HEK293 (cell line): ENCODE data around the gene SH3BP1.

Experiments used
- CTCF ChIA-PET: fragments of 350-600 bp; formaldehyde crosslinking; extraction: SDS; loops from one replicate; lab custom pipeline; 2021; ENCODE audit warnings: antibody characterized with exemption; lab: Yijun Ruan, JAX
- POLR2A ChIA-PET: fragments of 300-600 bp; formaldehyde crosslinking; extraction: SDS; loops from one replicate; lab custom pipeline; 2020; ENCODE audit warnings: antibody characterized with exemption, inconsistent platforms; lab: Yijun Ruan, JAX
- H3K27ac ChIP-seq: fragments of 200-500 bp; sonication (Bioruptor generic); 2 replicates; pipeline ENCODE4 v1.5.1; 2014; ENCODE audit warnings: low read depth, low read length, control low read depth, inconsistent platforms; ENCODE audit errors: extremely low read depth
- H3K36me3 ChIP-seq, 2 experiments: fragments of 200-500 bp in 1 of 2; sonication (Bioruptor generic) in 1 of 2; 1 replicate in 1 of 2; 2 replicates in 1 of 2; pipeline ENCODE4 v1.5.1; 2014 to 2017; ENCODE audit warnings: inconsistent platforms in 2 of 2, low read length in 2 of 2; ENCODE audit not compliant: control insufficient read depth in 2 of 2, insufficient read depth in 1 of 2
- H3K4me1 ChIP-seq: fragments of 200-500 bp; sonication (Bioruptor generic); 2 replicates; pipeline ENCODE4 v1.5.1; 2014; ENCODE audit warnings: mild to moderate bottlenecking, low read length, inconsistent platforms; ENCODE audit not compliant: control insufficient read depth, insufficient read depth
- H3K4me3 ChIP-seq: 2 replicates; pipeline ENCODE4 v1.5.1; 2011; ENCODE audit warnings: low read depth, mild to moderate bottlenecking, control low read depth, low read length, moderate library complexity
- H3K9me3 ChIP-seq: fragments of 200-500 bp; sonication (Bioruptor generic); 2 replicates; pipeline ENCODE4 v1.5.1; 2014; ENCODE audit warnings: low read depth, low read length, inconsistent platforms; ENCODE audit not compliant: control insufficient read depth, insufficient read depth
- GFI1B ChIP-seq: fragments of 450-650 bp; formaldehyde crosslinking; IDR thresholded peaks from 2 replicates; pipeline ENCODE4 v1.5.1; 2016; ENCODE audit warnings: missing biosample characterization, missing genetic modification characterization
- GLIS2 ChIP-seq: fragments of 450-650 bp; formaldehyde crosslinking; IDR thresholded peaks from 2 replicates; pipeline ENCODE4 v1.5.1; 2016; ENCODE audit warnings: missing biosample characterization, missing genetic modification characterization
- KLF1 ChIP-seq: fragments of 450-650 bp; formaldehyde crosslinking; IDR thresholded peaks from 2 replicates; pipeline ENCODE4 v1.5.1; 2016; ENCODE audit warnings: missing biosample characterization, missing genetic modification characterization
- KLF9 ChIP-seq: fragments of 450-650 bp; formaldehyde crosslinking; IDR thresholded peaks from 2 replicates; pipeline ENCODE4 v1.5.1; 2016; ENCODE audit warnings: missing biosample characterization, missing genetic modification characterization, low read depth
- PBX3 ChIP-seq: sonication (generic); formaldehyde crosslinking; IDR thresholded peaks from 2 replicates; pipeline ENCODE4 v1.8.1; 2022; ENCODE audit warnings: mild to moderate bottlenecking, moderate library complexity, missing genetic modification reagents
- ZBTB49 ChIP-seq: fragments of 450-650 bp; formaldehyde crosslinking; IDR thresholded peaks from 2 replicates; pipeline ENCODE4 v1.5.1; 2016; ENCODE audit warnings: missing biosample characterization, missing genetic modification characterization, low read depth
- ZBTB7A ChIP-seq: fragments of 450-650 bp; formaldehyde crosslinking; IDR thresholded peaks from 2 replicates; pipeline ENCODE4 v1.5.1; 2016; ENCODE audit warnings: low read depth, missing biosample characterization, missing genetic modification characterization
- ZNF138 ChIP-seq: fragments of 450-650 bp; formaldehyde crosslinking; IDR thresholded peaks from 2 replicates; pipeline ENCODE4 v1.5.1; 2016; ENCODE audit warnings: missing biosample characterization, missing genetic modification characterization, borderline replicate concordance
- ZNF146 ChIP-seq: fragments of 450-650 bp; formaldehyde crosslinking; IDR thresholded peaks from 2 replicates; pipeline ENCODE4 v1.5.1; 2016; ENCODE audit warnings: missing biosample characterization, missing genetic modification characterization
- ZNF175 ChIP-seq: fragments of 450-650 bp; formaldehyde crosslinking; IDR thresholded peaks from 2 replicates; pipeline ENCODE4 v1.5.1; 2016; ENCODE audit warnings: missing biosample characterization, missing genetic modification characterization
- ZNF354C ChIP-seq: fragments of 450-650 bp; formaldehyde crosslinking; IDR thresholded peaks from 2 replicates; pipeline ENCODE4 v1.5.1; 2016; ENCODE audit warnings: missing biosample characterization, missing genetic modification characterization, low read depth, borderline replicate concordance
- ZNF391 ChIP-seq: fragments of 450-650 bp; formaldehyde crosslinking; IDR thresholded peaks from 2 replicates; pipeline ENCODE4 v1.5.1; 2016; ENCODE audit warnings: low read depth, missing biosample characterization, missing genetic modification characterization, borderline replicate concordance
- ZNF426 ChIP-seq: fragments of 450-650 bp; formaldehyde crosslinking; IDR thresholded peaks from 2 replicates; pipeline ENCODE4 v1.5.1; 2017; ENCODE audit warnings: missing biosample characterization, missing genetic modification characterization, mild to moderate bottlenecking, inconsistent platforms, moderate library complexity
- ZNF548 ChIP-seq: fragments of 450-650 bp; formaldehyde crosslinking; IDR thresholded peaks from 2 replicates; pipeline ENCODE4 v1.5.1; 2016; ENCODE audit warnings: missing biosample characterization, missing genetic modification characterization
- ZNF561 ChIP-seq: fragments of 450-650 bp; IDR thresholded peaks from 2 replicates; pipeline ENCODE4 v1.5.1; 2018; ENCODE audit warnings: missing biosample characterization, missing genetic modification characterization, borderline replicate concordance
- ZNF585B ChIP-seq: fragments of 450-650 bp; formaldehyde crosslinking; IDR thresholded peaks from 2 replicates; pipeline ENCODE4 v1.5.1; 2016; ENCODE audit warnings: missing biosample characterization, missing genetic modification characterization
- ZNF596 ChIP-seq: fragments of 450-650 bp; IDR thresholded peaks from 2 replicates; pipeline ENCODE4 v1.5.0; 2018; ENCODE audit warnings: missing biosample characterization, mild to moderate bottlenecking, missing genetic modification characterization, moderate library complexity
- ZNF658 ChIP-seq: fragments of 450-650 bp; formaldehyde crosslinking; IDR thresholded peaks from 2 replicates; pipeline ENCODE4; 2016; ENCODE audit warnings: missing biosample characterization, missing genetic modification characterization
- ZNF701 ChIP-seq: fragments of 450-650 bp; formaldehyde crosslinking; IDR thresholded peaks from 2 replicates; pipeline ENCODE4 v1.5.1; 2016; ENCODE audit warnings: missing biosample characterization, missing genetic modification characterization
- ZNF707 ChIP-seq: fragments of 450-650 bp; formaldehyde crosslinking; IDR thresholded peaks from 2 replicates; pipeline ENCODE4 v1.5.1; 2016; ENCODE audit warnings: missing biosample characterization, missing genetic modification characterization
- ZNF747 ChIP-seq: fragments of 450-650 bp; formaldehyde crosslinking; IDR thresholded peaks from 2 replicates; pipeline ENCODE4 v1.5.1; 2016; ENCODE audit warnings: missing biosample characterization, missing genetic modification characterization
- ZSCAN4 ChIP-seq: fragments of 450-650 bp; formaldehyde crosslinking; IDR thresholded peaks from 2 replicates; pipeline ENCODE4 v1.5.1; 2017; ENCODE audit warnings: missing biosample characterization, missing genetic modification characterization

The SH3BP1 gene

GRCh38 chr22:37679670-37680069, 40.2 kb downstream of the SH3BP1 start:
- no peaks in the 10 kb centered on the region for H3K36me3 ChIP-seq
- H3K9me3 ChIP-seq = no peaks in the 10 kb centered on the region
- no peak overlapping the region for H3K4me3 ChIP-seq
- H3K4me1 ChIP-seq = peaks cover 9% of the 10 kb centered on the region
- CTCF ChIA-PET = interaction anchor here (0.6 to 15.8 kb wide), 8 partner anchors 12 to 112 kb away, joined by 3 to 353 read pairs (median 5); partner anchors contain the start of genes PDXP and SH3BP1
- no peak overlapping the region for H3K27ac ChIP-seq
- TF ChIP-seq ZNF707 (no peak), ZNF561 (no peak), ZBTB7A (no peak), KLF1 (tag by site-specific recombination) (no peak), ZNF354C (no peak), ZSCAN4 (tag by site-specific recombination) (peak; percentile 72), PBX3 (no peak), GLIS2 (tag by site-specific recombination) (peak; percentile 19; the same call in 1 of the 2 replicates), ZBTB49 (tag by site-specific recombination) (no peak)
- POLR2A ChIA-PET = interaction anchor here (1.9 kb wide), 1 partner anchor 21 kb away, joined by 14 read pairs; the partner anchor contains the start of gene PDXP

GRCh38 chr22:37680191-37680851, 40.9 kb downstream of the SH3BP1 start:
- POLR2A ChIA-PET = interaction anchor here (1.5 to 1.9 kb wide), 2 partner anchors 22 to 37 kb away, joined by 12 to 14 read pairs; partner anchors contain the start of gene PDXP
- Histone ChIP-seq H3K27ac (no peak overlapping the region), H3K9me3 (no peaks in the 10 kb centered on the region), H3K4me3 (no peak overlapping the region), H3K4me1 (peaks cover 4% of the 10 kb centered on the region; the same call in 1 of the 2 replicates), H3K36me3 (no peaks in the 10 kb centered on the region)
- CTCF ChIA-PET = interaction anchor here (0.7 to 15.8 kb wide), 16 partner anchors 10 to 140 kb away, joined by 3 to 353 read pairs (median 5); partner anchors contain the start of genes PDXP and SH3BP1
- TF ChIP-seq ZNF146 = no peak
- TF ChIP-seq ZNF548 (tag by site-specific recombination) = no peak
- no peak for TF ChIP-seq ZNF658 (tag by site-specific recombination)
- no peak for TF ChIP-seq ZNF426 (tag by site-specific recombination)
- TF ChIP-seq KLF9 = no peak
- no peak for TF ChIP-seq ZNF747
- no peak for TF ChIP-seq ZNF391 (tag by site-specific recombination)
- no peak for TF ChIP-seq ZNF585B (tag by site-specific recombination)
- no peak for TF ChIP-seq ZNF701 (tag by site-specific recombination)
- TF ChIP-seq GFI1B (tag by site-specific recombination) = no peak
- no peak for TF ChIP-seq ZNF596 (tag by site-specific recombination)
- TF ChIP-seq ZNF175 = no peak
- no peak for TF ChIP-seq ZNF138
